ENCODE data around the gene PTPMT1. TPM values are rescaled to one million over a fixed set of nuclear protein-coding genes. Genes with fewer than 3 reads are reported as not detected.
"Not testable (repeated sequence)": the region's sequence is repeated elsewhere in the genome, so short reads cannot be mapped to it uniquely, and the experiment has no call there.

The PTPMT1 gene
- total RNA-seq, 1 donor from 2014 or later: 43.6 TPM

DNA sequence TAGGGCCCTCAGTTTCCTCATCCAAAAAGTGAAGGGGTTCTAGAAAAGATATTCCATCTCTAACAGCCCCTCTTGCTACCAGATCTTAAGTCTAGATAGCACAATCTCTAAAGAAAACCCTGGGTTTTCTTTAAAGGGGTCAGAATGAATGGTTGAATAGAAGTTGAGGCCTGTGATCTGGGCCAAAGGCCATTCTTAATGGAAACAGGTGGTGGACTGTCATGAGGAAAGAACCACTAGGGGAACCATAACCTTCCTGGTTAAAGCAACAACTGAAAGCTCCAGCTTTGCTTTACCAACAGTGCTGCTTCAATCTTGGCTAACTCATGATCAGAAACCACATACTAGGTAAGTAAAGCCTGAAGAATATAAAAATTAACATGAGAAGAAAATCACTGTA lies 14.3 kb upstream of the PTPMT1 start:
- no peaks in the 10 kb centered on the region for H3K9me3 Mint-ChIP-seq
- peaks cover 12% of the 10 kb centered on the region for H3K36me3 Mint-ChIP-seq
- TF ChIP-seq, protein P1, sequence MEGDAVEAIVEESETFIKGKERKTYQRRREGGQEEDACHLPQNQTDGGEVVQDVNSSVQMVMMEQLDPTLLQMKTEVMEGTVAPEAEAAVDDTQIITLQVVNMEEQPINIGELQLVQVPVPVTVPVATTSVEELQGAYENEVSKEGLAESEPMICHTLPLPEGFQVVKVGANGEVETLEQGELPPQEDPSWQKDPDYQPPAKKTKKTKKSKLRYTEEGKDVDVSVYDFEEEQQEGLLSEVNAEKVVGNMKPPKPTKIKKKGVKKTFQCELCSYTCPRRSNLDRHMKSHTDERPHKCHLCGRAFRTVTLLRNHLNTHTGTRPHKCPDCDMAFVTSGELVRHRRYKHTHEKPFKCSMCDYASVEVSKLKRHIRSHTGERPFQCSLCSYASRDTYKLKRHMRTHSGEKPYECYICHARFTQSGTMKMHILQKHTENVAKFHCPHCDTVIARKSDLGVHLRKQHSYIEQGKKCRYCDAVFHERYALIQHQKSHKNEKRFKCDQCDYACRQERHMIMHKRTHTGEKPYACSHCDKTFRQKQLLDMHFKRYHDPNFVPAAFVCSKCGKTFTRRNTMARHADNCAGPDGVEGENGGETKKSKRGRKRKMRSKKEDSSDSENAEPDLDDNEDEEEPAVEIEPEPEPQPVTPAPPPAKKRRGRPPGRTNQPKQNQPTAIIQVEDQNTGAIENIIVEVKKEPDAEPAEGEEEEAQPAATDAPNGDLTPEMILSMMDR (conservative IDR thresholded peaks at IDR 0.05): peak; percentile 65
- H3K27ac Mint-ChIP-seq: peak overlapping the region; percentile 98
- peaks cover 21% of the 10 kb centered on the region for H3K4me1 Mint-ChIP-seq (ENCODE audit: unreplicated experiment)
- H3K27me3 Mint-ChIP-seq: no peaks in the 10 kb centered on the region
- DNase-seq (ENCODE audit: extremely low spot score, unreplicated experiment): no peak
- H3K4me3 Mint-ChIP-seq: peak overlapping the region; percentile 98

- no peak for DNase-seq (ENCODE audit: extremely low spot score, unreplicated experiment)
- H3K9me3 Mint-ChIP-seq: no peaks in the 10 kb centered on the region
- peak overlapping the region; percentile 98 for H3K4me3 Mint-ChIP-seq
- H3K36me3 Mint-ChIP-seq: peaks cover 12% of the 10 kb centered on the region
- TF ChIP-seq, protein P1 (conservative IDR thresholded peaks at IDR 0.05): no peak
- H3K27ac Mint-ChIP-seq: peak overlapping the region; percentile 98
- H3K27me3 Mint-ChIP-seq: no peaks in the 10 kb centered on the region
- H3K4me1 Mint-ChIP-seq (ENCODE audit: unreplicated experiment): peaks cover 21% of the 10 kb centered on the region
These were observed 13.3 kb upstream of the PTPMT1 start for GRCh38 chr11:47552056-47552565.

GRCh38 chr11:47552566-47553405 lies 12.6 kb upstream of the PTPMT1 start, which contains the start of gene CELF1:
Gene CELF1, minus strand, starts transcription at chr11:47553132. Its CDS starts 53,609 bp downstream, at chr11:47499523.
- peak within 1 kb of the TSS; percentile 98 for H3K4me3 Mint-ChIP-seq
- no peaks in the 10 kb centered on the region for H3K9me3 Mint-ChIP-seq
- no peaks in the 10 kb centered on the region for H3K27me3 Mint-ChIP-seq
- peak; percentile 95 for DNase-seq (ENCODE audit: extremely low spot score, unreplicated experiment)
- peaks cover 12% of the 10 kb centered on the region for H3K36me3 Mint-ChIP-seq
- peak within 1 kb of the TSS; percentile 98 for H3K27ac Mint-ChIP-seq
- TF ChIP-seq, protein P1 (conservative IDR thresholded peaks at IDR 0.05): peak; percentile 95
- peaks cover 21% of the 10 kb centered on the region for H3K4me1 Mint-ChIP-seq (ENCODE audit: unreplicated experiment)

DNA sequence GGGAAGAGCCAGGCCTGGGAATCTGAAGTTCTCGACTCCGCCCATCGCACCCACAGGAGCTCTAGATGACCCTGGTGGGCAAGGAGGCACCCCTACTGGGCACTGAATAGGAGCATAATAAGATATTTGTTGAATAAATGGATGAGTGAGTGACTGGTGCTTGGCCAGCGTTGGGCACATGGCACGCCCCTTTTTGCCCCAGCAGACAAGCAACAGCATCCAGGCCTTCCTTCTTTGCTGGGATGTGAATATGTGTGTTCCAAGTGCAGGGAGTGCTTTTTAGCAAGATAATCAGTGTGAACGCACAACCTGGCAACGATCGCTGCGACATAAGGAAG lies 12.0 kb upstream of the PTPMT1 start:
- DNase-seq (ENCODE audit: extremely low spot score, unreplicated experiment): no peak
- peaks cover 9% of the 10 kb centered on the region for H3K36me3 Mint-ChIP-seq
- no peaks in the 10 kb centered on the region for H3K27me3 Mint-ChIP-seq
- H3K9me3 Mint-ChIP-seq: no peaks in the 10 kb centered on the region
- H3K27ac Mint-ChIP-seq: peak overlapping the region; percentile 89
- H3K4me3 Mint-ChIP-seq: peak overlapping the region; percentile 90
- TF ChIP-seq, protein P1 (conservative IDR thresholded peaks at IDR 0.05): peak; percentile 28
- H3K4me1 Mint-ChIP-seq (ENCODE audit: unreplicated experiment): peaks cover 21% of the 10 kb centered on the region

- not testable (repeated sequence) for H3K4me1 Mint-ChIP-seq (ENCODE audit: unreplicated experiment); H3K27ac Mint-ChIP-seq; H3K36me3 Mint-ChIP-seq; H3K27me3 Mint-ChIP-seq; H3K4me3 Mint-ChIP-seq; H3K9me3 Mint-ChIP-seq; DNase-seq (ENCODE audit: extremely low spot score, unreplicated experiment)
These were observed 8.4 kb upstream of the PTPMT1 start for GRCh38 chr11:47557004-47557403.

DNA sequence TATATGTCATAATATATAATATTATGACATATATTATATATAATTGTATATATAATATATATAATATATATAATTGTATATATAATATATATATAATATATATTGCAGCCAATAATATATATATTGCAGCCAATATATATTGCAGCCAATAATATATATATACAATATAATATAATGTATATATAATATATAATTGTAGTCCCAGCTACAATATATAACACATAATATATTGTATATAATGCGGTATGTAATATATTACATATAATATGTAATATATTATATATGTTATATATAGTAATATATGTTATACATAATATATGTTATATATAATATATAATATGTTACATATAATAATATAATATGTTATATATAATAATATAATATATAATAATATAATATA lies 6.7 kb upstream of the PTPMT1 start:
- no peak overlapping the region for H3K4me3 Mint-ChIP-seq
- DNase-seq (ENCODE audit: extremely low spot score, unreplicated experiment): no peak
- no peak overlapping the region for H3K27ac Mint-ChIP-seq
- H3K36me3 Mint-ChIP-seq: no peaks in the 10 kb centered on the region
- no peaks in the 10 kb centered on the region for H3K27me3 Mint-ChIP-seq
- no peaks in the 10 kb centered on the region for H3K4me1 Mint-ChIP-seq (ENCODE audit: unreplicated experiment)
- H3K9me3 Mint-ChIP-seq: no peaks in the 10 kb centered on the region
- TF ChIP-seq, protein P1 (conservative IDR thresholded peaks at IDR 0.05): no peak

All from type B pancreatic cell (in vitro differentiated cells).